HG02938 (cell line): ENCODE results near the gene VPS26A.

Experiments
- ATAC-seq: cut with Tn5 transposase; IDR thresholded peaks from one replicate; pipeline ENCODE4 v1.9.1; 2021; ENCODE audit warnings: mild to moderate bottlenecking, moderate library complexity; ENCODE audit not compliant: unreplicated experiment

The VPS26A gene

DNA sequence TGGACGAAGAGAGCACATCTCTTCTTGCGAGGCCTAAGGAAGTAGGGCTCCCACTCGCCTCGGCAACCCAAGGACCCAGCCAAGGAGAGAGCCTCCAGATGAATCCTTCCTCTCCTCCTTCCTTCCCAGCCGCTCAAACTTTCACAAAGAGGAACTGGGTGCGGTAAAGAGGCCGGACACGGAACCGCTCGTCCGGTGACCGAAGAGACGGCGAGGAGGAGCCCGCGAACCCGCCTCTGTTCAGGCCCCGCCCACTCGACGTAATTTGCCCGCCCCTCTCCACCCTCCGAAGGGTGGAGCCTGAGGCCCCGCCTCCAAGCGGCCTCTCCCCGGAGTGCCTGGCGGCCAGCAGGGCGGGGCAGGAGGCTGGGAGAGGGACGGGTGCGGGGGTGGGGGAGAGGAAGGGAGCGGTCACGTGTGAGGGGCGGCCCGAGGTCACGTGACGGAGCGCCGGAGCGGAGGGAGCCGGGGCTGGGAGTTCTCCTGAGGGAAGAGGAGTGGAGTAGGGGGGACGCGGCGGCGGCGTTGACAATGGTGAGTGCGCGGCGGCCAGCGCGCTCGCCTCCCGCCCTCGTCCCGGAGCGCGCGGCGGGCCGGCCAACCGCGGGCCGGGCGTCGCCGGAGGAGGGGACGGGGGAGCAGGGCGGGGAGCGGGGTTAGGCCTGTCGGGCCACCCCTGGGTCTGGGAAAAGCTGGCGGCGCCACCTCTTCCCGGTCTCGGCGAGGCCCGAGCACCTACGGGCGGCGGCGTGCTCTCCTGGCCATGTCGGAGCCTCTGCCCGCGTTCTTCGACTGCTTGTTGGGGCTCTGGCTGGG is at the start of gene VPS26A:
Gene VPS26A, plus strand, starts transcription at position 432 of the 816 bp plus-strand sequence. Its CDS starts 100 bp downstream, at position 532.
- peak; percentile 79 for ATAC-seq

DNA sequence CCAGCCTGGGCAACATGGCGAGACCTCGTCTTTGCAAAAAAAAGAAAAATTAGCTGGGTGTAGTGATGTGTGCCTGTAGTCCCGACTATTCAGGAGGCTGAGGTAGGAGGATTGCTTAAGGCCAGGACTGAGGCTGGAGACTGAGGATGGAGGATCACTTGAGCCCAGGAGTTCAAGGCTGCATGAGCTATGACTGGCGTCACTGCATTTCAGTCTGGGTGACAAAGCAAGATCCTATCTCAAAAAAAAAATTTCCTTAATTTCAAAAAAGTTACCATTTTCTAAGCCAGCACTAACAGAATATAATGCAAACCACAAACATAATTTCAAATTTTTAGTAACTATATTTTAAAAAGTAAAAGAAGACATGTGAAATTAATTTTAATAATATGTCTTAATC is 49.4 kb upstream of the VPS26A start:
- no peak for ATAC-seq

DNA sequence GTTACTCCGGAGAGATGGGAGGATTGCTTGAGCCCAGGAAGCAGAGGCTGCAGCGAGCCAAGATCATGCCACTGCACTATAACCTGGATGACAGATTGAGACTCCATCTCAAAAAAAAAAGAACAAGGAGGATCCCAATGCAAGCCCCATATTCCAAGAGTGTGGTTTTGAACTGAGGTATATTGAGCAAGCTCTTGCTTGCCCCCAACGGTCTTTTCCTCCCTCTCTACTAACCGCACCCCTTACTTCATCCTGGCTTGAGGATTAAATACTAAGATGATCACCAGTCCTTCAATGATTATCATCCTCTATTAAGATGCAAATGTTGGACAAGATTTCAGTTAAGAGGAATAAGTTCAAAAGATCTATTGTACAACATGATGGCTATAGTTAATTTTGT is 48.5 kb upstream of the VPS26A start:
- ATAC-seq, result no peak

DNA sequence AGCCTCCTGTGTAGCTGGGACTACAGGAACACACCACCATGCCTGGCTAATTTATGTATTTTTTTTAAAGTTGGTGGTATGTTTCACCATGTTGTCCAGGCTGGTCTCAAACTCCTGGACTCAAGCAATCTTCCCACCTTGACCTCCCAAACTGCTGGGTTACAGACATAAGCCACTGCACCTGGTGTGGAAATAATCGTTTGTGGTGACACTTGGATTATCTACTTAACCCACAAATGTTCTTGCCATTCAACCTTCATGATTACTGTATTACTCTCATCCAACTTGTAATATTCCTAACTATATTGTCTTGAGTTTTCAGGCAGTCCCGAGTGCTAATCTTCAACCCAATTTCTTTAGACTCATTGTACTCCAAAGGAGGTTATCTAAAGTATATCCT is 45.7 kb upstream of the VPS26A start:
- no peak for ATAC-seq

DNA sequence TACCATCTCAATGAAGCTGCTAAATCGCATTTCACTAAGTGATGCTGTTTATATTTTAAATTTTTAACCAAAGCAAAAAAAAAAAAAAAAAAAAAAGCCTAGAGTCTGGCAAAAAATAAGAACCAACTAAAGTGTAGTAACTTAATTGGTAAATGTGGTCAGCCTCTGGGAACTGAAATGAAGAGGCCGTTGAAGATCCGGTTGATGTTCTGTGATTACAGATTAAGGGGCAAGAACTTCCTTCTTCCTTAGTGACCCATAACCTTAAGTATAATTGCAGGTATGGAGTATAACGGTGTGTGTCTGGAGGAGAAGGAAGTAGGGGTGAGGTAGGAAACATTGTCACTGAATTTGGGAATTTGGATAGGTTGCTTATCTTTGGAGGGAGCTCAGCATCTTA is 43.8 kb upstream of the VPS26A start:
- no peak for ATAC-seq

DNA sequence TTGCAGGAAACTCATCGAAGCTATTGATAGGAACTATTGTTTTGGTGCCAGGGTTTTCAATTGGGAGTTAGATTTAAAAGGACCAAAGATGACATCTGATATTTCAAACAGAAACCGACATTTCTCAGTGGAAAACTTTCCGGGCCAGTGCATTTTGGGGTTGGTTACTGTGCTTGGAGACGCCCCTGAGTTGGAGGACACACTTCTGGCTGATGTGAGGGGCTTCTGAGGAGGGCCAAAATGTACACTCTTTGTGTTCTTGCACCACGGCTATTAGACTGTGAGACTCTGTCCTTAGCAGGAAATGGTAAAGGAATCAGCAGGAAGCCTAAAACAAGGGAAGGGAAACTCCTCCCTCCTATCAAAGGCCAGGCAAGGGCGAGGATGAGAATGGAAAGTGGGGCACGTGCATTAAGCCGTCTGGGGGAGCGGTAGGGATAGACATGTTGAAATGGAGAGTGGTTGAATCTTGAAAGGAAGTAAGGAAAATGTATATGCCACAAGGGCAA is 37.9 kb upstream of the VPS26A start:
- ATAC-seq, result no peak

DNA sequence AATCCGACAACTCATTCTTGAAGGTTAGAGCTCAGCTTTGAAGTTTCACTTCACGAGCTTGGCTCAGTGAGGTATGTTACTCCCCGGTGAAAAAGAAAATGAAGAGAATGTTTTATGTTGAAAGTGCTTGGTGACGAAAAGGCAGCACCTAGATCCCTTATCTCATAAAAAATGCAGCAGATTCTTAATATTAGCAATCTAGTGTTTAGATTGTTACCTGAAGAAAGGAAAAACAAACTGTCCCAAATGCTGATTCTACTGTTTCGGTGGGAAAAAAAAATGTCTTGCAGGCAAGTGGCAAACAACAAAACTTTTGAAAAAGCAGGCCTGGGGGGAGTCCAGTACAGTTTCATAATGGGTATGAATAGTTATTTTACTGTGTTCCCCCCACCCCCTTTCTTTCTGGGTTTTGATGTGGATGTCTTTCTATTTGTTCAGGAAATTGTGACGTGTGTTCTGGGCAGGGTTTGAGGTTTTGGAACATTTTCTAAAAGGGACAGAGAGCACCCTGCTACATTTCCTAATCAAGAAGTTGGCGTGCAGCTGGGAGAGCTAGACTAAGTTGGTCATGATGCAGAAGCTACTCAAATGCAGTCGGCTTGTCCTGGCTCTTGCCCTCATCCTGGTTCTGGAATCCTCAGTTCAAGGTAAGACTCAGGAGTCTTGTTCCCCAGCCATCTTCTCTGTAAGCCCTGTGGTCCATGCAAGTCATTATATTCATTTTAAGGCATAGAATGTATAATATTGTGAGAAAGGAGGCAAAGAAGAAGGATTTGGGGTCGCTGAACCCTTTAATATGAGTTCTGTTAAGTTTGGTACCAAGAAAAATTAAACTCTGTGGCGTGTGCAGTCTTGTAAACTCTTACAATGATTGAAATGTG is 36.1 kb upstream of the VPS26A start, which contains the start of gene SRGN:
Gene SRGN, plus strand, starts transcription at position 514 of the 881 bp plus-strand sequence. Its CDS starts 55 bp downstream, at position 569.
- ATAC-seq, result peak; percentile 55

DNA sequence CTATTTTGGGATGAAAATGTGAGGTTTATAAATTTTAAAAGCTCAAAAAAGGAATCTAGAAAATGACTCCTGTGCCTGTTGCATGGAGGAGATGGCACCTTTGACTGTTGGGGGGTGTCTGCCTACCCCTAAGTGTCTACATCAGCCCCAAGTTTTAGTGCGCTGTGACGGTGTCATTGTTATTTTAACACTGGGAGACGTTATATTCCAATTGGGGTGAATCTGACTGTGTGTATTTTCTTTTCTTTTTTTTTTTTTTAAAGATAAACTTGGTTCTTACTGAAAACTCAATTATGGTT is 35.6 kb upstream of the VPS26A start:
- ATAC-seq, result no peak

DNA sequence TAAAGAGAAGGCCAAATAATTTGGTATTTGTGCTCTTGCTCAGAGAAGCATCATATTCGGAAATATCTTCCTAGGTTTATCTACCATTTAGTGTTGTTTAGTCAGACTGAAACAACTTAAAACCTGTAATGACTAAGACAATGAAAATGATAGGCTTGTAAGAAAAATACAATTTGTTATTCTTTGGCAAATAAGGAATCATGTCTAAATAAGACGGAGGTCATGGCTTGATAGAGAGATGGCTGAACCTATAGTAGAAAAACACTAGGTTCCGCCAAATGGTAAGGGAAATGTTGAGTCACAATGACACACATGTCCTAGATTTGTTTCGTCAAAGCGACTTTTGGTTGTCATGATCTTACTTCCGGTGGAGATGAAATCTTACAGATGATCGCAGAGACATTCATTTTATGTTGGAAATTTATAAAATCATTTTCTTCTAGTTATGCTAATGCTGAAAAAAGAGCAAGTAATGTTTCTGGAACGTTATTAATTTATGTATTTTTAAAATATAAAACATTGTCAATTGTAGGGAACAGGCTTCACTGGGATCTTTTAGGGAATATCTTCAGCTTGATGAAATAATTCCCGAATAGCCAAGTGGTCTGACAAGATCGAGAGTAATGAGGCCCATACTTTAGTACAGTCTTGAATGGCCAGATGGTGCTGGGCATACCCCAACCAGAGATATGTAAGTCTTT is 35.0 kb upstream of the VPS26A start:
- no peak for ATAC-seq

DNA sequence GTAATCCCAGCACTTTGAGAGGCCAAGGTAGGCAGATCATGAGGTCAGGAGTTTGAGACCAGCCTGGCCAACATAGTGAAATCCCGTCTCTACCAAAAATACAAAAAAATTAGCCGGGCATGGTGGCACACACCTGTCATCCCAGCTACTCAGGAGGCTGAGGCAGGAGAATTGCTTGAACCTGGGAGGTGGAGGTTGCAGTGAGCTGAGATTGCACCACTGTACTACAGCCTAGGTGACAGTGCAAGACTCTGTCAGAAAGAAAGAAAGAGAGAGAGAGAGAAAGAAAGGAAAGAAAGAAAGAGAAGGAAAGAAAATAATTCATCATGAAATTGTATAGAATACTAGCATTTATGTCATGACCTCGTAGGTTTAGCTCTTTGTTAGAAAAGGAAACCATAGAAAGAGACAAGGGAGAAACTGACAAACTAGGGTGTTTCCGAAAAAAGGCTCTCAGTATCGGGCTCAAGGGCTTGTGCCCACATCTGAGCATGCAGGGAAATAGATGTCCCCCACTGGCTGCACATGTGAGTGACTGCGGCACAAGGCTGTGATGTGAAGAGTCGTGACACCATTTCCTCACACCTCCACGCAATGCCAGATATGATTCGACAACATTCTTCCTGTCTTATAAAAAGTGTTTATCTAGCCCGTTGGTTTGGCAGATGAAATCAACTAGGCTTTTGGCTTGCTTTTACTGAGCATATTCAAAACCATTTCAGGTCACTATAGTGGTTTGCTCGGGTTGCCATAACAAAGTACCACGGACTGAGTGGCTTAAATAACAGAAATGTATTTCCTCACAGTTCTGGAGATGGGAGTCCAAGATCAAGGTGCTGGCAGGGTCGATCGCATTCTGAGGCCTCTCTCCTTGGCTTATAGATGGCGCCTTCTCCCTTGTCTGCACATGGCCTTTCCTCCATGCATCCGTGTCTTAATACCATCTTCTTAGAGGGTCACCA is 34.1 kb upstream of the VPS26A start:
- ATAC-seq, result peak; percentile 34

DNA sequence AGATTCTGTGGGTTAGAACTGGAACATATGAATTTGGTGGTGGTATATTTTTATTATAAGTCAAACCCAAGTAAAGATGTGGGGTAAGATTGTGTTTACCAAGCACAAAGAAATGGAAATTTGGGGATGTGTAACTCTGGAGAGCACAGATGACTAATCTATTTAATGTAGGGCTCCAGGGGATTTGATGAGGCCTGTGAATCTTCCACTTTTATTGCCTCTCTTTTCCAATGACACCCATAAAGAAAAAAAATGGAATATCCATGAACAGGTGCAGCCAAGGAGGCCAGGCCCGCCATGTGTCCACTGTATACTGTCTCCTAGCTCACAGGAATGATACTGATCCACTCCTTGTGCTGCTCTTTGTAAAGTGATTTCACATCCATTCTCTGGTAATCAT is 33.3 kb upstream of the VPS26A start:
- no peak for ATAC-seq

DNA sequence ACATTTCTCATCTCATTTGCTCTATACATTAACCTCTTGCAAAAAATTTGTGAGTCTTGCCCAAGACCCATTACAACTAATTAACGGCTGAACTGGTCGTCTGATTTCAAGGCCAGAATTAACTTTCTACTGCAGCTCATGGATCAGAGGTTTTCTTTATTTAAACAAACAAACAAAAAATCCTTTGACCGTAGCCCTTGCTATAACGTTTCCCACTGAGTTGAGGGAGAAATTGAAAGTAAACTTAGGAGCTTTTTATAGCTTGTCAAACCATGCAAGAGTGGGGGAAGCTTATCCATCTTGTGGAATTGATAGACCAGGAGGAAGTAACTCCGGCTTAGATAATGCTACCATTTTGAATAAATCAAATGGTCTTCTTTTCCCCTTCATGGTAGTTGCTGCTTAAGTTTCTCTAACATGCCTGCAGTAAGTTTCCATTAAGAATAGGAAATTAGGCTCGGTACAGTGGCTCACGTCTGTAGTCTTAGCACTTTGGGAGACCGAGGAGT is 32.8 kb upstream of the VPS26A start:
- ATAC-seq, result no peak

DNA sequence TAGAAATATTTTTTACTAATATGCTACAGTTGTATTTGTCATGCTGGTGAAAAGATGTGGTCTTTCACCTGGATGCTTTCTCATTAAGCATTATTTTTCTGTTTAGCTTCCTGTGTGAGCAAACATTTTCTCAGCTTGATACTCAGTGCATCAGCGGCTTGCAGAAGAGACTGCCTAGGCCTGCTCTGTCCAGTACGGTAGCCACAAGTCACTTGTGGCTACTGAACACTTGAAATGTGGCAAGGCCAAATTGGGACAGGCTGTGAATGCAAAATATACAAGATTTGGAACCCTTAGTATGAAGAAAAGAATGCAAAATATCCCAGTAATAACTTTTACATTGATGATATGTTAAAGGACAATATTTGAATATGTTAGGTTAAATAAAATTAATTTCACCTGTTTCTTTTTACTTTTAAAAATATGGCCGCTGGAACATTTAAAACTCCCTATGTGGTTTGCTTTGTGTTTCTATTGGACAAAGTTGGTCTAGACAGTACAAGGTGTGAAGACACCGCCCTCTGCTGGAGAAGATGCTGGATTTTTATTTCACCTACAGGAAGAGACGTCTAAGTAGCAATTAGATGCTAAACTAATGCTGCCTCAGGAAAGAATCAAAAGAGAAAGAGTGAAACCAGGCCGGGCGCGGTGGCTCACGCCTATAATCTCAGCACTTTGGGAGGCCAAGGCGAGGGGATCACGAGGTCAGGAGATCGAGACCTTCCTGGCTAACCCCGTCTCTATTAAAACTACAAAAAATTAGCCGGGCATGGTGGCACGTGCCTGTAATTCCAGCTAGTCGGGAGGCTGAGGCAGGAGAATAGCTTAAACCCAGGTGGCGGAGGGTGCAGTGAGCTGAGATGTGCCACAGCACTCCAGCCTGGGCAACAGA is 30.8 kb upstream of the VPS26A start:
- no peak for ATAC-seq

DNA sequence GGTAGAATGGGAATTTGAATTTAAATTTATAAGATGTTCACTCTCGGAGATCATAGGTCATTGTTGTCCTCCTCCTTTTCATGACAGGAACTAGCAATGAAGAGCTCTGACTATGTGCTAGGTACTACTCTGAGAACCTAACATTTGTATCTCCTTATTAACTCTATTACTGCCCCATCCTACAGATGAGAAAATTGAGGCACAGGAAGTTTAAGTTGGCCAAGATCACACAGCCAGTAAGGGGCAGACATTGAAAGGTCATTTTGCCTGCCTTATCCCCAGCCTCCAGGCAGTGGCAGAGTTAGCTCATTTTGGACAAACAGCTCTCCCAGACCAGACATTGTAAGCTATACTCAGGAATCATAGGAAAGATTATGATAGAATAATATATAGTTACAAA is 30.0 kb upstream of the VPS26A start:
- no peak for ATAC-seq

DNA sequence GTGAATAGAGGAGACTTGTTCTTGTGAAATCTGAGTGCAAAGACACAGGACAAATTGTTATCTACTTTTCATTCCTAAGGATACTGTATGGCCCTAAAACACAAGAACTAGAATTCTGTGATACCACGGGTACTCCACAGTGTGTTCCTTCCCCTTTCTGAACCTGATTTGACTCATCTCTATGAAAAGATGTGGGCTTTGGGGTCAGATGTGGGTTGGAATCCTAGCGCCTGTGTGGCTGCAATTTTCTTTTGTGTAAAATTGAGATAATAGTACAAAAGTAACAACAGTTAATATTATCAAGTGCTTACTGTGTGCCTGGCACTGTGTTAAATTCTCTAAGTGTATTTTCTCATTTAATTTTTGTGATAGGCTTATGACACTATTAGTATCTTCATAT is 27.9 kb upstream of the VPS26A start:
- ATAC-seq, result peak; percentile 45

DNA sequence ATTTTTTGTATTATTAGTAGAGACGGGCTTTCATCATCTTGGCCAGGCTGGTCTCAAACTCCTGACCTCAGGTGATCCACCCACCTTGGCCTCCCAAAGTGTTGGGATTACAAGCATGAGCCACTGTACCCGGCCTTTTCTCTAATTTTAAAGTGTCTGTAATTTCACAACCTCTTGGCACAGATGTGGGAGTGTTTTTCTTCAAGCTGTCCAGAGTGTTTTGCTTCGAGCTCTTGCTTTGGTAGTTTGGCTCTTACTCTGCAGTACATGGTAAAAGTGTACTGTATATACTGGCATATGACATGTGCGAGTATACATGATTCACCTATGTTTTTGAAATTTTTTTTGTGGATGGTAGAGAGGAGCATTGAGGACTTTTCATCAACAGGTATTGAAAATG is 26.2 kb upstream of the VPS26A start:
- no peak for ATAC-seq

DNA sequence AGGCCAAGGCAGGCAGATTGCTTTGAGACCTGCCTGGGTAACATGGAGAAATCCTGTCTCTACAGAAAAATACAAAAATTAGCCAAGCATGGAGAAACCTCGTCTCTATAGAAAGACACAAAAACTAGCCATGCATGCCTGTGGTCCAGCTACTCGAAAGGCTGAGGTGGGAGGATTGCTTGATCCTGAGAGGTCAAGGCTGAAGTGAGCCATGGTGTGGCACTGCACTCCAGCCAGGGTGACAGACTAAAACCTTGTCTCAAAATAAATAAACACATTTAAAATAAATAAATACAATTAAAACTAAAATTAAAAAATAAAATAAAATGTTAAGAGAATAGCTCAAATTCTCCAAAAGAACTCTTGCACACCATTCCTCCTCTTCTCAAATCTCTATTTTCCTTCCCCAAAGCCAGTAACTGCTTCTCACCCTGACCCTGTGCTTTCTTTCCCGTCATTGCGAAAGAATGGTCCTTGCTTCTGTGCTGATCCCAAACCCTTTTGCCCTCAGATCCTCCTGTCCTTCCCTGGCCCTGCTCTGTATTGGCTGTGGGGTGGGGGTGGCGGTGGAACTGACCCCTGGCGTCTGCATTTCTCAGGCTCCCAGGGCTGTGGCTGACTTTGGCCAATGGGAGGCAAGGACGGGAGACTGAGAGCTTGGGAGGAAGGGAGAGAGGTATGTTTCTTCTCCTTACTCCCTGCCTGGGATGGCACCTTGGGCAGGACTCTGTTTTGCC is 23.7 kb upstream of the VPS26A start:
- ATAC-seq, result no peak

DNA sequence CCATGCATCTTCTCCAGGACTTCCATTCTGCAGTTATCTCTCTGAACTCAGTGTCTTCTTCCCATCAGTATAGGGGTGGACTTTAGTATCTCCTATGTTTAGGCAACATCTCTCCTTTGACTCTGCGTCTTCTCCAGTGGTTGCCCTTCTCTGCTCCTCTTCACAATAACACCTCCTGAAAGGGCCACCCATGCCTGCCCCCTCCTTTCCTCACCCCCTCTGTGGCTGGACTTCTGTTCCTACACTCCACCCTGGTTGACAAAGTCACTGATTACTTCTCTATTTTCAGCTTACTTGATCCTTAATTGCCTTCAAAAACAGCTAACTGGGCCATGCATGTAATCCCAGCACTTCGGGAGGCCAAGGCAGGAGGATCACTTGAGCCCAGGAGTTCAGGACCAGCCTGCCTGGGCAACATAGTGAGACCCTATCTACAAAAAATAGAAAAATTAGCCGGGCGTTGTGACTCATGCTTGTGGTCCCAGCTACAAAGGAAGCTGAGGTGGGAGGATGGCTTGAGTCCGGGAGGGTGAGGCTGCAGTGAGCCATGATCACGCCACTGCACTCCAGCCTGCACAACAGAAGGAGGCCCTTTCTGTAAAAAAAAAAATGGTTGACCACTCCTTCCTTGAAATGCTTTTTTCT is 22.4 kb upstream of the VPS26A start:
- ATAC-seq, result no peak
